KOPT-K1 (cell line): ENCODE measurements around the gene C14orf180.

Source experiments
- H3K27ac ChIP-seq: fragments of 200-600 bp; sonication (generic); 2 replicates; pipeline ENCODE4 v1.5.1; 2016; ENCODE audit warnings: antibody characterized with exemption, mild to moderate bottlenecking, low read depth, low read length; ENCODE audit not compliant: poor library complexity, severe bottlenecking
- H3K36me3 ChIP-seq: fragments of 200-600 bp; sonication (generic); 2 replicates; pipeline ENCODE4 v1.5.1; 2017; ENCODE audit warnings: antibody characterized with exemption, mild to moderate bottlenecking, low read length, moderate library complexity; ENCODE audit not compliant: insufficient read depth
- H3K9me3 ChIP-seq: fragments of 200-600 bp; sonication (generic); 2 replicates; pipeline ENCODE4 v1.5.1; 2017; ENCODE audit warnings: antibody characterized with exemption, low read length, mild to moderate bottlenecking; ENCODE audit not compliant: insufficient read depth, poor library complexity, severe bottlenecking

The C14orf180 gene

DNA sequence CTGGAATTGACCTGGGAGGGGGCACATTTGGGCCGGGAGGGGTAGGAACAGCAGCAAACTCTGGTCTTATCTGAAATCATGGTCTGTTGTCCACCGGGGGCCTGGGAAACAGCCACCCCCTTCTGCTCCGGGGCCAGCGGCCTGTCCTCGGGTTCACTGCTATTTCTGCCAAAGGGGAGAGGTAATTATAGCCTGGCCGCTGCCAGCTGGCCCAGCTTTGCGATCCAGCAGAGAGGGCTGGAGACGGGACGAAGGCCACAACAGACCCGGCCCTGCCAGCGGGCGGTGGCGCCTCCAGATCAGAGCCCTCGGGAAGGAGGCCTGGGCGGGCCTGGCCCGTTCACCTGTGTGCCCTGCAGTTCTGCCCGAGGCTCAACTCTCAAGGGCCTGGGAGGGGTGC is at the start of gene C14orf180:
C14orf180 (plus strand) TSS at position 258 of the 400 bp plus-strand sequence. CDS start 6,667 bp downstream, outside the sequence.
- Histone ChIP-seq H3K36me3 (no peaks in the 10 kb centered on the region), H3K9me3 (no peaks in the 10 kb centered on the region), H3K27ac (no peak within 1 kb of the TSS)

DNA sequence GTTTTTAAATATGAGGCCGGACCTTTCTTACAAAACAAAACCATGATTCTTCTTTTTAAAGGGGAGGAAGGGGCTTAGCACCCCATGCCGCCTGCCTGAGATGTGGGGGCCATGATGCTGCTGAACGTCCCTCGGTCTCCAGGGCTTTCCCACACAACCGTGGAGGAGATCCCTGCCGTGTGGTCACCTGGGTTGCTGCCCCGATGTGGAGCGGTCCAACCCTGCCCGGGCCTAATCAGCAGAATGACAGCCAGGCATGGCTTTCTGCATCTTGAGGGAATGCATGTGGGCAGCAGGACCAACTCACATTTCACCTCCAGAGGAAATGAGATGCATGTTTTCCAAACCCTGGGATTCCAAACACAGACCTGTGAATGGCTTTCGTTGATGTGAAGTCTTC is 48.9 kb upstream of the C14orf180 start:
- peaks cover 19% of the 10 kb centered on the region for H3K9me3 ChIP-seq
- H3K27ac ChIP-seq: no peak overlapping the region
- no peaks in the 10 kb centered on the region for H3K36me3 ChIP-seq

DNA sequence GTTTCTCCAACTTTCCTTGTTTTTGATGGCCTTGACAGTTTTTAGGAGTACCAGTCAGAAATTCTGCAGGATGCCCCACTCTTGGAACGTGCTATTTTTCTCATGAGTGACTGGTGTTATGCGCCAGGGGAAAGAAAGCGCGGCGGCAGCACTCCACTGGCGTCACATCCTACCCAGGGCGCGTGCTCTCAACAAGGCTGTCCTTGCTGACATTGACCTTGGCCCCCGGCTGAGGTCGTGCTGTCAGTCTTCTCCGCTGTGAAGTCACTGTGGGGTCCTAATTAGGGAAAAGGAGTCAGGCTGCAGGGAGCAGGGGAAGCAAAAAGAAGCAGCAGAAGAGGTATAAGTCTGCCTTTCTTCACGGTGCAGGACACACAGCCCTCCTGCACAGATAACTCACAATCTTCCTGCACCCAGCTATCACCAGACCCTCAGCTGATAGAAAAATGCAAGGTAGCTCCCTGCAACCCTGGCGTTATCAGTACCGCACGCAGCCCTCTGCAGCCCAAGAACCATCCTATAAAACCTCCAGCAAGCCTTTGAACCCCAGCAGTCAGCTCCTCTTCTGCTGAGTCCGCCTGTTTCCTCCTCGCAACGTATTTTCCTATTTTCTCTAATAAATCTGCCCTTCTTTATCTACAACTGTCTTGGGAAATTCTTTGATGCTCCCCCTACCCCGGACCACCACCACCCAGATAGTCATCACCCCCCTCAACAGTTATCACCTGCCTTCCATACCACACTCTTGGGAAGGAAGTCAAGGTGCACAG is 48.0 kb upstream of the C14orf180 start:
- Histone ChIP-seq H3K36me3 (no peaks in the 10 kb centered on the region), H3K9me3 (peaks cover 18% of the 10 kb centered on the region), H3K27ac (no peak overlapping the region)

DNA sequence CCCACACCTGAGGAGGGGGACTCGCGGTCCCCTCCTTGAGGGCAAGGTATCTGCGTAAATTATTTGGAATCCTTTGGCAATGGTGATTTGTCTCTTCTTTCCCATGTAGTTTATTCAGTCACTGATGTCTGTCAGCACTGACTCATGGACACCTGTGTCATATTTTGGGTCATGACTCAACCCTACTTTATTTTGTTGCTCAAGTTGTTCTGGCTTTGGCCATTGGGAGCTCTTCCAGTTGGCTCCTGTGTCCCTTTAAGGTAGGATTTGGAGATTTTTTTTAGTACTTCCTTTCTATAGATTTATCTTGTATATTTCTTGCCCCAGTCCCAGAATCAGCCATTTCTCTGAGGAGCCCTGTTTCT is 47.4 kb upstream of the C14orf180 start:
- peaks cover 13% of the 10 kb centered on the region for H3K9me3 ChIP-seq
- H3K27ac ChIP-seq: no peak overlapping the region

GRCh38 chr14:104534036-104534435 is 45.5 kb upstream of the C14orf180 start:
- H3K27ac ChIP-seq: no peak overlapping the region
- no peaks in the 10 kb centered on the region for H3K9me3 ChIP-seq
- H3K36me3 ChIP-seq: no peaks in the 10 kb centered on the region

More for the DNA sequence above, 47.4 kb upstream of the C14orf180 start:
- no peaks in the 10 kb centered on the region for H3K36me3 ChIP-seq

GRCh38 chr14:104536942-104537612 is 42.5 kb upstream of the C14orf180 start:
- H3K36me3 ChIP-seq: no peaks in the 10 kb centered on the region
- H3K9me3 ChIP-seq: no peaks in the 10 kb centered on the region
- no peak overlapping the region for H3K27ac ChIP-seq

DNA sequence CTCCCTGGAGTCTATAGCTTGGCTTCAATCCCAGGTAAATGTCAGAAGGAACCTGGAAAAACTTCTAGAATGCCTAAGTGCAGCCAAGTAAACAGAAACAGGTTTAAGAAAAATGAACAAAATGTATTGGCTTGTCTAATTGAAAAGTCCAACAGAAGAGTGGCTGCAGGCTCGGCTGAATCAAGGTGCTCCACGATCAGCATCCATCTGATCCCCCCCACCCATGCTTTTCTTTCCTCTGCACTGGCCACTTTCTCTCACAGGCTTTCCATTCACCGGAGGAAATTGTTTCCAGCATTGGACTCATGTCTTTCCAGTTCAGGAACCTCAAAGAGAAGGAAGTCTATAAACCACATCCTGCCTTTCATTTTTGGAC is 42.0 kb upstream of the C14orf180 start:
- Histone ChIP-seq H3K36me3 (no peaks in the 10 kb centered on the region), H3K27ac (no peak overlapping the region), H3K9me3 (no peaks in the 10 kb centered on the region)

DNA sequence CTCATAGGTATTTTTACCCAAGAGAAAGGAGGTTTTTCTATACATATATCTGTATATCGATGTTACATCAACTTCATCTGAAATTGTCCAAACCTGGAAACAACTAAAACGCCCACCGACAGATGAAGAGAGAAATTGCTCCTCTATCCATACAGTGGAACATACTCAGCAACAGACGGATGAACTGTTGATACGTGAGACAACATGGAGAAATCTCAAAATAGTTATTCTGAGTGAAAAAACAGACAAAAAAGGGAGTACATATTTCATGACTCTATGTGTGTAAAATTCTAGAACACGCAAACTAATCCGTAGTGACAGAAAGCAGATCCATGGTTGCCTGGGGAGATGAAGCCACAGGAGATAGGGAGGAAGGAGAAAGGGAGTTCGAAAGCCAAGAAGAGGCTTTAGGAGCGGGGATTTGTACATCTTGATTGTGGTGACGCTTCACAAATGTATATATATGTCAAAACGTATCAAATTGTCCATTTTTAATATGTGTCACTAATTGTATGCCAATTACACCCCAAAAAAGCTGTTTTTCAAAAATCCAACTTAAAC is 37.6 kb upstream of the C14orf180 start:
- H3K27ac ChIP-seq: no peak overlapping the region
- no peaks in the 10 kb centered on the region for H3K9me3 ChIP-seq
- no peaks in the 10 kb centered on the region for H3K36me3 ChIP-seq

DNA sequence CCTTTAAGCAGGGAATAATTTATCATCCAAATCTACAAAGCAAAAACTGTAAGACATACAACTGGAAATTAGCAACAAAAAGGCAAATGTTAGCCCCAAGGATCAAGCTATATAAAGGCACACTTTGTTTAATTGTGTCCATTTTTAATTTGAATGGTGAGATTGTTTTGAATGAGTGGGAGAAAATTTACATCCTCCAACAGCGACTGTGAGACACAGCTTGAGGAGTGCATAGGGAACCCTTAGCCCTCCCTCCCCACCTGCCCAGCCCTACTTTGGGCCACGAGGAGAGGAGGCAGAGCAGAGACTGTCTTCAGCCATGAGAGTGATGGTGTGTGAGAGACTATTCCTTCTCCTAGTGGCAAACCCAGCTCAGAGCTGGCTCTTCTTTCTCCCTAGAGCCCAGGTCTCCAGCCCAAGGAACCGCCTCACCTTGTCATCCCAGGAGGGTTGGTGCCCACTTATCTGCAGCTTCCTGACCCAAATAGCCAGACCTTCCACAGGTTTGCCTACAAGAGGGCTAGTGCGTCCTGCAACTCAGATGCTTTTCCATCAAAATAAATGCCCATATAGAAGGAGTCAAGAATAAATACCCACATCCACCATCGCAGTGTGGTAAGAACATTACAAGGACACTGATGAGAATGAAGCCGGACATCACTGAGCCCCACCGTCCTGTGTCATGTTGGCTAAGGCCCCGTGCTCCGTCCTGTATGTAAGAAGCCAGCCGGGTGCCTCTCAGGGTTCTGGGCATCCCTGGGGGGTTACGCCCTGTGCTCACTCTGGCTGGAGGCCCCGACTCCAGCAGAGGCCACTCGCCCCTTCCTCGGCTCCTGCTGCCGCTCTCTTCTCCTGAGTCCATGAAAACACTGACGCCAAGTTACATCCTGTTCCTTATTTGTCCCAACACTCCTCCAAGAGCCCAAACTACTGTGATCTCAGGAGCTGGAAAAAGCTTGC is 36.4 kb upstream of the C14orf180 start:
- H3K9me3 ChIP-seq: no peaks in the 10 kb centered on the region
- H3K27ac ChIP-seq: no peak overlapping the region
- H3K36me3 ChIP-seq: no peaks in the 10 kb centered on the region

DNA sequence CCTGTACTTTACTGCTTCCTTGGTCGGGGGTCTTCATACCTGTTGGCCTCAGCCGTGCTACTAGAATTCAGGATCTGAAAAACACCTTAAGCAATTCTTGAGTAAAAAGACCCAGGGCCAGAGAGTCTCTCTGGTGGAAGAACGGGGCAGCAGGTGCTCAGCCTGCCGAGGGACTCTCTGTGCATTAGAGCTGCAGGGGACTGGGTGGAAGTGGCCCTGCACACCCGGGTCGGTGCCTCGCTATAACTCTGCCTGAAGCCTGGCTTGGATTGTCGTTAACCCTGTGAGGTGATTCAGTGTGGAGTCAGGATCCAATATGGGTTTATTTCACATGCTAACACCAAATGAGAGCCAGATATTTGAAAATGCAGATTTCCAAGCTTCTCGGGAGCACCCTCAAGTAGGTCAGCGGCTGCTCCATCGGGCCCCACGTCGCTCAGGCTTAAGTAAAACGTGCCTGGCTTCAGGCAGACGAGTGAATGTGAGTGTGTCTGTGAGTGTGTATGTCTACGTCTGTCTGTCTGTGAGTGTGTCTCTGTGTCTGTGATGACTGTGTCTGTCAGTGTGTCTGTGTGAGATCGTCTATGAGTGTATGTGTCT is 35.1 kb upstream of the C14orf180 start:
- Histone ChIP-seq H3K36me3 (no peaks in the 10 kb centered on the region), H3K27ac (no peak overlapping the region), H3K9me3 (no peaks in the 10 kb centered on the region)

DNA sequence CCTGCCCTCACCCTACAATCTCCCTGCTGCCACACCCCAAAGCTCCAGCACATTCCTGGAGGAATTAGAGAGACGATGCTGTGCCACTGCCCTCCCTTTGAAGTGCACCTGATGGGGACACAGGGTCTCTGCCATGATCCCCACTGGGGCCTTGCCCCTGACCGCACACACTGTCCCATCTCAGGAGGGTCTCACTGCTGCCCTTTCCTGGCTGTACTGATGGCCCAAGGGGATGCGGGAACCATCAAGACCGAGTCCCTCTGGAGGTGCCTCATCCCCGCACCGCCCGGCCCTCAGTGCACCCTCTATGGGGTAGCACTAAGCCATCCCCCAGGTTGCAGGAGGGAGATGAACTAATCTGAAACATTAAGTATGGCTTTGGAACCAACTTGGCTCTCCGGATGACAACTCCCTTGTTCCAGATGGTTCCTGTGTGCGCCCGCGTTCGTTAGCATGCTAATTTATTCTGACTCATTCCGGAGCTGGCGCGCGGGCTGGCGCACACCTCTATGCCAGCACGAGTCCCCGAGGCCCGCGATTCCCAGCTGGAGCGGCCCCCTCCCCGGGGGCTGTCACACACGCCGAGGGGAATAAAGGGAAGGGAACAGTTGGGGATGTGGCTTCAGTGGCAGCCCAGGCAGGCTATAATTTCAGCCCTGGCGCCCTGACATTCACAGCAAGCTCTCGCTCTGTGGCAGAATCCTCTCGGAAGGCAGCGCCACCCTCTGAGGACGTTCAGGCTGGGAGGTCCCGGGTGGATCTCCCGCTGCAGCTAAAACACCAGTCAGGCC is 34.2 kb upstream of the C14orf180 start:
- Histone ChIP-seq H3K9me3 (no peaks in the 10 kb centered on the region), H3K27ac (no peak overlapping the region), H3K36me3 (no peaks in the 10 kb centered on the region)

- Histone ChIP-seq H3K36me3 (no peaks in the 10 kb centered on the region), H3K9me3 (no peaks in the 10 kb centered on the region), H3K27ac (no peak overlapping the region)
Measured at GRCh38 chr14:104545942-104546501, 33.5 kb upstream of the C14orf180 start.

DNA sequence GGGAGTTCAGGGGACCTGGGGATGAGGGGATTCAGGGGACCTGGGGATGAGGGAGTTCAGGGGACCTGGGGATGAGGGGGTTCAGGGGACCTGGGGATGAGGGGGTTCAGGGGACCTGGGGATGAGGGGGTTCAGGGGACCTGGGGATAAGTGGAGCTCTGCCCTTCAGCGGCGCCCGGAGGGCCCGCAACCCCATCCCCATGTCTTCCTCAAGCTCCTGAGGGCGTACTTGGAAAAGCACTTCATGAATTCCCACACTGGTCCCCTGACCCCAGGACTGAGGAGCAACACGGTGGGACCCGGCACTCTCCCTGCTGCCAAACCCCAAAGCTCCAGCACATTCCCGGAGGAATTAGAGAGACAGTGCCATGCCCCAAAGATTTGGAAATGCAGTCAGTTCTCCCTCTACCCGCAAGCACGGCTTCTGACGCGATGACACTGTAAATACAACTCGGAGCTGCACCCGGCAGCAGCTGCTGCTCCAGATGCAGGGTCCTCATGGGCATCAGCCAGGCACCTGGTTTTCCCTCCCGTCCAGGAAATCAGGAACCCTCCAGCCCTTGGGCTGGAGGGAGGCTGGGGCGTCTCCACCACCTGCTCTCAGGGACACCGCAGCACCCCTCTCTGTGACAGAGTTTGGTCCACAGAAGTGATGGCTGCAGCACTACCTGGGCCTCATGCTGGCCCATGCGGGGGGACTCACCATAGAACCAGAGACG is 32.8 kb upstream of the C14orf180 start:
- Histone ChIP-seq H3K9me3 (no peaks in the 10 kb centered on the region), H3K27ac (no peak overlapping the region), H3K36me3 (no peaks in the 10 kb centered on the region)
